Endothelial cell of umbilical vein (primary cell): Measurements from ENCODE around the gene ANXA5. TPM values are rescaled to one million over a fixed set of nuclear protein-coding genes. Genes with fewer than 3 reads are reported as not detected.

Experiments
- BruUV-seq: library from RNA; stranded (reverse); fragments of 400-500 nt; replicated peaks from 2 replicates; lab custom pipeline; 2021; lab: Mats Ljungman, UMichigan
- CTCF ChIA-PET: fragments of 300-600, 350-600 bp; sonication (Branson Sonifier 250); formaldehyde crosslinking; loops from one replicate; lab custom pipeline; 2021; ENCODE audit warnings: antibody characterized with exemption, inconsistent platforms; lab: Charles Lee
- POLR2A ChIA-PET: fragments of 300-600, 350-600 bp; sonication (Branson Sonifier 250); formaldehyde crosslinking; loops from one replicate; lab custom pipeline; 2021; ENCODE audit warnings: antibody characterized with exemption, inconsistent platforms; lab: Charles Lee
- DNase-seq: peaks from one replicate; pipeline ENCODE4 v3.0.0-alpha.2; 2011; ENCODE audit warnings: low read depth, low spot score
- FAIRE-seq: peaks from 2 replicates; lab custom pipeline; 2011; peaks lifted over from hg19 to GRCh38; lab: Jason Lieb, UNC
- H2AFZ ChIP-seq: 2 replicates; pipeline ENCODE4 v1.6.0; 2012; ENCODE audit warnings: low read depth, low read length, control low read depth, inconsistent platforms
- H3K27ac ChIP-seq: 2 replicates; pipeline ENCODE4 v1.5.1; 2011; ENCODE audit warnings: low read depth, mild to moderate bottlenecking, control low read depth, low read length, moderate library complexity; ENCODE audit not compliant: insufficient read depth
- H3K27me3 ChIP-seq, 2 experiments: 2 replicates each; pipeline versions ENCODE4 v1.6.0 to v1.6.1; 2011; ENCODE audit warnings: low read length in 2 of 2, mixed read lengths in 1 of 2; ENCODE audit not compliant: control insufficient read depth in 2 of 2, insufficient read depth in 2 of 2
- H3K36me3 ChIP-seq, 2 experiments: 2 replicates in 1 of 2; 3 replicates in 1 of 2; pipeline ENCODE4 v1.5.1; 2011; ENCODE audit warnings: low read length in 2 of 2, mild to moderate bottlenecking in 1 of 2, moderate library complexity in 1 of 2; ENCODE audit not compliant: control insufficient read depth in 2 of 2, insufficient read depth in 2 of 2; ENCODE audit errors: extremely low read depth in 1 of 2
- H3K4me1 ChIP-seq: 3 replicates; pipeline ENCODE4 v1.5.1; 2011; ENCODE audit warnings: mild to moderate bottlenecking, low read length; ENCODE audit not compliant: control insufficient read depth, insufficient read depth; ENCODE audit errors: extremely low read depth
- H3K4me2 ChIP-seq: 2 replicates; pipeline ENCODE4 v1.6.1; 2011; ENCODE audit warnings: low read length, control low read depth, mixed read lengths; ENCODE audit not compliant: insufficient read depth
- H3K4me3 ChIP-seq, 3 experiments: fragments of 200-600 bp in 1 of 3; sonication (generic), shearing (Covaris generic) in 1 of 3; replicated peaks in 1 of 3; 2 replicates each; pipeline ENCODE4 v1.5.1; 2011 to 2016; ENCODE audit warnings: control low read depth in 3 of 3, low read length in 3 of 3, mild to moderate bottlenecking in 2 of 3, inconsistent platforms in 1 of 3, low read depth in 1 of 3, moderate library complexity in 1 of 3; ENCODE audit not compliant: insufficient read depth in 1 of 3
- H3K79me2 ChIP-seq: 2 replicates; pipeline ENCODE4 v1.6.0; 2012; ENCODE audit warnings: low read length, inconsistent platforms; ENCODE audit not compliant: control insufficient read depth, insufficient read depth
- H3K9ac ChIP-seq: replicated peaks from 2 replicates; pipeline ENCODE3; 2011; ENCODE audit warnings: low read length, control low read depth; ENCODE audit not compliant: insufficient read depth; ENCODE audit errors: extremely low read depth
- H3K9me1 ChIP-seq: replicated peaks from 3 replicates; pipeline ENCODE4 v1.6.0; 2011; ENCODE audit warnings: mild to moderate bottlenecking, low read length; ENCODE audit not compliant: control insufficient read depth, insufficient read depth; ENCODE audit errors: extremely low read depth
- H3K9me3 ChIP-seq: replicated peaks from 2 replicates; pipeline ENCODE4 v1.5.1; 2012; ENCODE audit warnings: low read length, inconsistent platforms; ENCODE audit not compliant: control insufficient read depth, insufficient read depth
- H4K20me1 ChIP-seq: replicated peaks from 2 replicates; pipeline ENCODE3; 2011; ENCODE audit warnings: mild to moderate bottlenecking, low read length; ENCODE audit not compliant: control insufficient read depth, insufficient read depth; ENCODE audit errors: extremely low read depth
- CTCF ChIP-seq, 2 donors: IDR thresholded peaks; 1 replicate in 1 of 2; 2 replicates in 1 of 2; pipeline ENCODE4 v1.5.1; 2011; ENCODE audit warnings: low read length in 2 of 2, mild to moderate bottlenecking in 2 of 2, moderate library complexity in 2 of 2, control low read depth in 1 of 2, inconsistent platforms in 1 of 2, low read depth in 1 of 2; ENCODE audit not compliant: insufficient read depth in 1 of 2; ENCODE audit errors: extremely low read depth in 1 of 2
- EZH2 ChIP-seq: IDR thresholded peaks from 2 replicates; pipeline ENCODE4 v1.6.1; 2012; ENCODE audit warnings: borderline replicate concordance, low read depth, mild to moderate bottlenecking, moderate library complexity, low read length, inconsistent platforms; ENCODE audit not compliant: severe bottlenecking
- FOS ChIP-seq: IDR thresholded peaks from 2 replicates; pipeline ENCODE4 v1.6.1; 2011; ENCODE audit warnings: mild to moderate bottlenecking, low read length, moderate library complexity, borderline replicate concordance; ENCODE audit not compliant: insufficient read depth
- GATA2 ChIP-seq: IDR thresholded peaks from 2 replicates; pipeline ENCODE4 v1.7.0; 2011; ENCODE audit warnings: low read depth, mild to moderate bottlenecking, moderate library complexity, mixed read lengths, low read length; ENCODE audit not compliant: insufficient read length, insufficient read depth
- JUN ChIP-seq: IDR thresholded peaks from 2 replicates; pipeline ENCODE4 v1.6.1; 2011; ENCODE audit warnings: borderline replicate concordance, low read depth; ENCODE audit not compliant: insufficient read length, insufficient read depth
- MYC ChIP-seq: IDR thresholded peaks from one replicate; pipeline ENCODE4 v1.6.1; 2011; ENCODE audit warnings: mild to moderate bottlenecking, low read depth, low read length
- POLR2A ChIP-seq: IDR thresholded peaks from 2 replicates; pipeline ENCODE4 v1.6.1; 2012; ENCODE audit warnings: low read depth, mild to moderate bottlenecking, control low read depth, low read length
- POLR2AphosphoS5 ChIP-seq: IDR thresholded peaks from 2 replicates; pipeline ENCODE4 v1.6.1; 2012; ENCODE audit warnings: low read depth, mild to moderate bottlenecking, control low read depth, low read length, moderate library complexity; ENCODE audit not compliant: insufficient read depth
- dilution Hi-C: fragments of 300-500 bp; cut with MboI; formaldehyde crosslinking; loops from one replicate; pipeline ENCODE4 v1.15.0; 2019; ENCODE audit warnings: low sequenced_read_pairs; ENCODE audit not compliant: extremely low pct_ligation_motif_present
- intact Hi-C: fragments of 100-400 bp; cut with micrococcal nuclease; formaldehyde crosslinking; loops from one replicate; pipeline ENCODE4 v1.10.0; 2022
- polyA plus RNA-seq, 4 experiments: library from polyadenylated mRNA; depleted of rRNA in 3 of 4; stranded (reverse) in 3 of 4; unstranded in 1 of 4; fragments of >200 nt; gene quantifications; 2 replicates each; pipeline versions ENCODE4 v1.2.1 to v1.2.3, GENCODE V29; 2011 to 2012; ENCODE audit warnings: missing spikeins in 1 of 4
- total RNA-seq: library from RNA; stranded (reverse); gene quantifications from 2 replicates; pipeline ENCODE4 v1.2.3, GENCODE V29; 2021
- TF ChIP-seq, protein P1 (sequence below): IDR thresholded peaks from 2 replicates; pipeline ENCODE4 v1.6.1; 2011; ENCODE audit not compliant: insufficient read depth, insufficient read length

ANXA5 gene
- total and polyA plus RNA-seq, 2 donors (not counting 3 experiments of a cell fraction or from before 2014, with no cell fraction given), result 450 to 528 TPM

DNA sequence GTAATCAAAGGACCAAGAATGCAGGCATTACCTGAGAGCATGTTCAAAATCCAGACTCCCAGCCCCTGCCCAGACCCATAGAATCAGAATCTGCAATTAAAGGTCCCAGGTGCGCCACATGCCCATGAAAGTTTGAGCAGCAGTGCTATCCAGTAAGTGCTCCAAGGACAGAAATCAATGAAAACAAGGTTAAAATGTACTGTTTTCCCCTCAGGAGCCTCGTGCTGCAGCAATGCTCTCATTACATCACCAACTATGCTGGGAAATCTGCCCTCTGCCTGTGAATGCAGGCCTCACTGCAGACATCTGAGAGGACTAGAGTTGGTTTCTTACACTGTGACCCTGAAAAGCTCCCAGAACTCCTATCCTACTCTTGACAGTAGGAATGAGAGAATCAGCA lies 21.1 kb downstream of the ANXA5 start:
- peaks cover 25 to 48% of the 10 kb centered on the region in 2 experiments for H3K36me3 ChIP-seq
- no TSS peak for BruUV-seq
- H3K27me3 ChIP-seq, result no peaks in the 10 kb centered on the region
- no peak overlapping the region for H2AFZ ChIP-seq
- ChIA-PET POLR2A (no interaction called here), CTCF (interaction anchor here (1.0 to 1.3 kb wide), 3 partner anchors 9 to 21 kb away, joined by 3 to 5 read pairs (median 3); partner anchors contain the start of gene ANXA5)
- no peaks in the 10 kb centered on the region for H3K4me1 ChIP-seq
- no peaks in the 10 kb centered on the region for H3K9me3 ChIP-seq
- peaks cover 34% of the 10 kb centered on the region for H3K79me2 ChIP-seq
- peaks cover 2% of the 10 kb centered on the region for H4K20me1 ChIP-seq
- intact Hi-C loops (loop anchor here (10.0 kb wide), 1 partner anchor 49 kb away; no protein-coding TSS in a partner anchor), dilution Hi-C loops (no loop called here)
- TF ChIP-seq FOS (no peak), POLR2AphosphoS5 (no peak), JUN (no peak), POLR2A (no peak), MYC (no peak), CTCF (IDR thresholded peaks at IDR 0.05; ENCODE audit: extremely low read depth in 1 of 2, insufficient read depth in 1 of 2, low read depth in 1 of 2, low read length in 2 of 2) (no peak), EZH2 (no peak), GATA2 (no peak)
- TF ChIP-seq, protein P1, sequence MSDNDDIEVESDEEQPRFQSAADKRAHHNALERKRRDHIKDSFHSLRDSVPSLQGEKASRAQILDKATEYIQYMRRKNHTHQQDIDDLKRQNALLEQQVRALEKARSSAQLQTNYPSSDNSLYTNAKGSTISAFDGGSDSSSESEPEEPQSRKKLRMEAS, result no peak
- H3K9me1 ChIP-seq, result no peaks in the 10 kb centered on the region
- no peak overlapping the region for H3K27ac ChIP-seq
- no peak overlapping the region for H3K4me3 ChIP-seq
- no peak for FAIRE-seq
- no peak for DNase-seq
- H3K9ac ChIP-seq, result no peak overlapping the region
- H3K4me2 ChIP-seq, result no peak overlapping the region
